H54 (cell line): Measurements from ENCODE around the gene CD151.

ENCODE experiments used
- DNase-seq: peaks from one replicate; pipeline ENCODE4 v3.0.0; 2011; ENCODE audit warnings: low spot score, mixed read lengths; ENCODE audit not compliant: insufficient read length
- FAIRE-seq: peaks from 3 replicates; lab custom pipeline; 2011; peaks lifted over from hg19 to GRCh38; lab: Jason Lieb, UNC
- POLR2A ChIP-seq: IDR thresholded peaks from 2 replicates; pipeline ENCODE4 v1.6.1; 2011; ENCODE audit warnings: low read depth, mild to moderate bottlenecking, low read length

Gene CD151

DNA sequence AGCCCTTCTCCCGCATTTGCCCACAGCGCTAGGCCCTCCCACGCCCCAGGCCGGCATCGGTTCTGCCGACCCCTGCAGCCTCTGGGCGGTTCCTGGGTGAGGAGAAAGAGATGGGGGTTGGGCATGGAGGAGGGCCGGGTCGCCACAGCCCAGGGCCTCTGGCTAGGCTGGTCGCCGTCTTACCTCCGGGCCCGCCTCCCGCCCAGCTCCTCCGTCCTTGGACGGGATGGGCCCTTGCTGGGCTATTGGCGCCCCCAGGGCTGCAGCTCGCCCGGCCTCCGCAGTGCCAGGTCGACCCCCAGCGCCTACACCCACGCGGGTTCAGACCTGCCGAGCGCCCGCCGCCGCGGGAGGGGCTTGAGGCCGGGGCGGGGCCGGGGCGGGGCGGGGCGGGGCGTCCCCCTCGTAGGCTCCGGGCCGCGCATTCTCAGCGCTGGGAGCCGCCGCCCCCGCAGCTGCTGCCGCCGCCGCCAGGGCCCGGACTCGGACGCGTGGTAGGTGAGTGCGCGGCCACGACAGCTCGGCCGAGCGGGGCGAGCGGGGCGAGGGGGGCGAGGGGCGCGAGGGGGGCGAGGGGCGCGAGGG is at the start of gene CD151:
TSS of gene CD151 (plus strand) at position 424 of the 585 bp plus-strand sequence. CDS start 3,118 bp downstream, outside the sequence.
- DNase-seq: no peak
- no peak for FAIRE-seq
- peak; percentile 58; the same call in 1 of the 2 replicates for TF ChIP-seq POLR2A

- DNase-seq (no peak), FAIRE-seq (no peak)
- no peak for TF ChIP-seq POLR2A
Measured at GRCh38 chr11:783581-784015, 49.2 kb upstream of the CD151 start.

DNA sequence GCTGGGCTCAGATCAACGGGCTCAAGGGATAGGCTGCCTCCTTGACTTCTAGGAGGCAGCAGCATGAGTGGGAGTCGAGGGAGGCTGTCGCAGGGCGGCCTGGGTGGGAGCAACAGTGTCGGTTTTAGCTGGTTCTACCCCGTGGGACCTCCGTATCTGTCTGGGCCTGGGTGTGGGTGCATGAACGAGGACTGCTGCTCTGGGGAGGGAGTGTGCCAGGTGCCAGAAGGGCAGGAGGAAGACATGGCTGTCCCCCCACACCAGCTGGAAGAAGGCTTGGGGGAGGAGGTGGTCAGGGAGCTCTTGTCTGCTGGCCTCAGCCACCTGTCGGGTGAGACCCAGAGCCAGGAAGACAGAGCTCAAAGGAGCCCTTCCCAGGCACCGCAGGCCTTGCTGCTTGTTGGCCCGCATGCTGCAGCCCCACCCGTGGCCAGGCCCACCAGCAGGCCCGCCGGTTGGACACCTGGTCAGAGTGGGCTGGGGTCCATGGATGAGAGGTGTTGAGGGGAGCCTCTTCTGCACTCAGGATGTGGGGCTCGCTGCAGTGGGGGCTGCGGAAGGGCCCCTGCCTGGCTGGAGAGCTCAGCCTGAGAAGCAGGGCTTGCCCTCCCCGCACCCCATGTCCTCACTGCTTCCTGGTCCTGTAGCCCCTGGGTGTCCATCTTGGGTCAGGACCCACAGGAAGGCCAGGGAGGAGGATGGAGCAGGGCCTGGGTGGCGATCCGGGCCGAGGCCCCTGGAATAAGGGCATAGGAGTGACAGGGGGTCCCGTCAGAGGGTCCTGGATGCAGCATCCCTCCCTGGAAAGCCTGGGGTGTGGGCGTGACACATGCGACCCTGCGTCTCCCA is 46.3 kb upstream of the CD151 start:
- no peak for FAIRE-seq
- DNase-seq: no peak
- no peak for TF ChIP-seq POLR2A

DNA sequence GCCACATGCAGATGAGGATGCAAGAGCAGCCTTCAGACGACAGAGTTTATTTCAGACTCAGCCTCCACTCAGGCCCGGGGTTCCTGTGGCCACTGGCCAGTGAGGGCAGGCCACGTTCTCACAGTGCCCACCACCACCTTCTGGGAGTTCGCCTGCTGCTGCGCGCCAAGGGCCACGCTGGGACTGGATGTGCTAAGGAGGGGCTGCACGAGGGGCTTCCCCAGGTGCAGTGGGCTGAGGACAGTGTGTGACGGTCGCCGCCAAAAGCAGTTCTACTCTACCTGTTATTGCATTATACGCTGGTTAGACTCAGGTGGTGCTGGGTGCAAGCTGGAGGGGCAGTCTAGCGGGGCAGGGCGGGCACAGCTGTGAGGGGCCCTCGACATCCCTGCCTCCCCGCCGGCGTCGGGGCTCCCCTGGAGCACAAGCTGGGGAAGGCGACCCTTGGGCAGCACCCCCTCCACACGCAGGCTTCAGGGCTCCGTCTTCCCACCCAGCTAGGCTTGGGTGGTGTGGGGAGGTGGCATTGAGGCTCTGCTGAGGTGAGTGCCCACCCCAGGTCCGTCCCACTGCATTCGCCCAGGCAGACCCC is 45.6 kb upstream of the CD151 start:
- no peak for FAIRE-seq
- 0 out of 2 replicates have a peak, but pooled peaks have one; percentile 8 for TF ChIP-seq POLR2A
- no peak for DNase-seq

DNA sequence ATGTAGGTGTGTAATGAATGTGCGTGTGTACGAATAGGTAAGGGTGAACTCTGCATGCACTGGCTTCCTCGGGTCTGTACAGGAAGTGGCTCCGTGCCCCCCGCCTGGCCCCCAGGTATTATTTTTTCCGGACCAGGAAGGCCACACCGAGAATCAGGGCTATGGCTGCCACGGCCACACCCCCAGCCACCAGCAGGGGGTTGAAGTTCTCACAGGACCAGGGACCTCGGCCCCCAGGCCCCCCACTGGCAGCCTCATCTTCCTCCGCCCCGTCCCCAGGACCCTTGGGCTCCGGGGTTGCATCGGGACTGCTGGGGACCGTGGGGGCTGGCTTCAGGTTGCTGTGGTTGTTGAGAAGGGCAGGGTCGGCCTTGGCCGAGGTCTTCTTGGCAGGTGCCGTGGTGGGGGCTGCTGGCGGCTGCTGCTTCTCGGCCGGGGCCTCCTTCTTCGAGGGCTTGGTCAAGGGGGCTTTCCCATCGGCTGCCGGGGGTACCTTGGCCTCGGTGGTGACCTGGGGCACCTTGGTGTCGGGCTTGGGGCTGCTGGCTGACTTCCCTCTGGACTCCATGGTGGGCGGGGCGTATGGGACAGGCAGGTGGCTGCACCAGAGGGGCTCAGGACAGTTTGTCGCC is 44.6 kb upstream of the CD151 start:
- no peak for DNase-seq
- FAIRE-seq: no peak
- TF ChIP-seq POLR2A: no peak

DNA sequence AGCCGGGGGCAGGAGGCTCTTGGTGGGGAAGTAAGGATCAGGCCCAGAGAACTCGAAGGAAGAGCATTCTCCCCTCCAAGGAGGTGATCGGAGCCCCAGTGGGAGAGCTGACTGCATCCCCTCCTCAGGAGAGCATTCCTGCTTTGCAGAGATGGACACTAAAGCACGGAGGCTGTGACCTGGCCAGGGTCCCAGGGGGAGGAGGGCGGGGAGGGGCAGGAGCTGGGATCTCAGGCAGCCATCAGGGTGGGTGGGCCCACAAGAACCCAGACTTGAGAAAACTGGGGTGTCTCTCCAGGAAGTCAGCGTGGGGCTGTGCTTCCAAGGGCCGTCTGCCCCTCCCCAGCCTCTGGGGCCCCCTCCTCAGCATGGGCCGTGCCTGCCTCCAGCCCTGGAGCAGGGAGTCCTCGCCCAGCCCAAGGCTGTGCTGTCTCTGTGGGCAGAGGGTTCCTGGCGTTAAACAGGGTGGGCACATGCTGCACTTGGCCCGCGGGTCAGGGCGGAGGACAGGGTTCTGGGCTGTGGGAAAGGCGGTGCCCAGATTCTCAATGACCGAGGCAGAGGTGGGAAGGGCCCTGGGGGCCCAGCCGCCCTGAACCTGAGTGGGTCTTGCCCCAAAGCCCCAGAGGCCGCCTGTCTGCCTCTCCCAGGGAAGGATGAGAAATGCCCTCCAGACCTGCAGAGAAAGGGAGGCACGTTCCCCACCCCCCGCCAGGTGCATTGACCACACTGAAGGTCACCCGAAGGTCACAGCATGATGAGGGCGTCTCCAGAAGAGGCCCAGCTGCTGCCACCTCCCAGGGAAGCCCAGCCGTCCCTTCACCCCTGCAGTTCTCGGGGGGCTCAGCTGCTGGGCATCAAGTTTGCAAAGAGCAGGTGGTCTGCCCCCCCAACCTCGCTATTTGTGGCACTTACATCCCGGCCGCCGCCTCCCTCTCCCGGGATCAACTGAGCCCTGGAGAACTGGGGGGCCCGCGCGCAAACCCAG is 43.5 kb upstream of the CD151 start:
- DNase-seq (no peak), FAIRE-seq (no peak)
- TF ChIP-seq POLR2A: no peak

- no peak for DNase-seq
- no peak for FAIRE-seq
- no peak for TF ChIP-seq POLR2A
Measured at GRCh38 chr11:789943-790342, 42.8 kb upstream of the CD151 start, which contains the start of gene CEND1. TSS of gene CEND1 (minus strand) at chr11:790090. CDS start at chr11:788576, 1,514 bp downstream.

- 0 out of 2 replicates have a peak, but pooled peaks have one; percentile 17 for TF ChIP-seq POLR2A
- DNase-seq (peak; percentile 90), FAIRE-seq (no peak)
Measured at GRCh38 chr11:790721-791564, 41.8 kb upstream of the CD151 start.

DNA sequence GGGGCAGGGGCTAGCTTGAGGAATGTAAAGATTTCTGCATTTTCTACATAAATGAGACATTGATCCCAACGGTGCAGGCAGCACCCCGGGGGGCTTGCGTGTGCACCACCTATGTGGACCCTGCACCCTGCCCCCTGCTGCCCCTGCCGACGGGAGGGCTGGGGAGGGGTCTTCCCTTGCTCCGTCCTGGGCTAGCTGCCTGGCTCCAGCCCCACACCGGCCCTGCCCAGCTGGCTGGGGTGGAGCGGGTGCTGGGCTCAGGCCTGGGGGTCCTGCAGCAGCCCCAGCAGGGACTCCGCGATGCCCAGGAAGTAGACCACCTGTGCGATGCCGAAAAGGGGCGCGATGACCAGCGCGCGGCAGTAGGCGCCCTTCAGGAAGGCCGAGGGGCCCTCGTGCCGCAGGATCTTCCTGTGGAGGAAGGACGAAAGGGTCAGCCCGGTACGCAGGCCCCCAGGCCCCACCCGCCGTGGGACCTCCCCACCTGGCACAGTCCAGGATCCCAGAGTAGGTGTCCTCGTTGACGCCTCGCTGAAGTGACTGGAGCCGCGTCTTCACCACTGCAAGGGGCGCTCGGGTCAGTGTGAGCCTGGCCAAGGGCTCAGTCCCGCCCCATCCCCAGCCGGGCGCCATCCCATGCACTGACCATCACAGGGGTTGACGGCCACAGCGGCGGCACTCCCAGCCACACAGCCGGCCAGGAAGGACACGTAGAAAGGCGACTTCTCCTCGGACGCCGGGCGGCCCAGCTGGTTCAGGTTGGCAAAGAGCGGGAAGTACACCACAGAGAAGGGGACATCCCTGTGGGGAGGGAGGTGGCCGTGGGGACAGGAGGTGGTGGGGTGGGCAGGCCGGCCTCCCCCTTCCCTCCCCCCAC is 40.9 kb upstream of the CD151 start:
- no peak for TF ChIP-seq POLR2A
- FAIRE-seq: no peak
- DNase-seq: no peak

DNA sequence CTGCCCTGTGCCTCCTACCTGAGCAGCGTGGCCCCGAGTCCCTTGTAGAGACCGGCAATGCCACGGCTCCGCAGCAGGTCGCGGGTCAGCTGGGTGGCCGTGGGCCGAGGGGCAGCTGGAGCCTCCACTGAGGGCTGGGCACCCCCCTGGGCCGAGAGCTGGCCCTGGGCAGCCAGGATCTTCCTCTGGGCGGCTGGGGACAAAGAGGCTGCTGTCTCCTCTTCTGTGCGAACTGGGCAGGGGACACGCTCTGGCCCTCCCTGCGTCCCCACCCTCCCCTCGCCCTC is 40.3 kb upstream of the CD151 start:
- no peak for TF ChIP-seq POLR2A
- FAIRE-seq (no peak), DNase-seq (no peak)

DNA sequence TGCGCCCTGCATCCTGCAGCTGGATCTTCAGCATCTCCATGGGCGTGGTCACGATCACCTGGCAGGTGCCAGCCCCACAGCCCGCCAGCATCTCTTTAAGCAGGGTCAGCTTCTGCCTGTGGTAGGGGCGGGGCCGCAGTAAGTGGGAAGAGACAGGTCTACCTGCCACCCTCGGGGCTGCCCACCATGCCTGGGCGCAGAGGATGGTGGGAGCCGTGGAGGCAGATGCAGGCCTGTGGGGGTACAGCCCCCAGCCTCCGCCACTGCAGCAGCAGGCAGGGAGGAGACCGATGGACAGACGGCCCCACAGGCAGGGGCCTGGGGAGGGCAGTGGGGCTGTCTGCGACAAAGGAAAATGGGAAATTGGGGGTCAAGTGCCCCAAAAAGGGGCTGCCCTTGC is 39.9 kb upstream of the CD151 start:
- DNase-seq (no peak), FAIRE-seq (no peak)
- TF ChIP-seq POLR2A: no peak
